A673 (cell line): Measurements from ENCODE around the gene MYLK2.

Source experiments
- EZH2 ChIP-seq: fragments of 200-600 bp; sonication (generic); IDR thresholded peaks from 2 replicates; pipeline ENCODE4 v1.6.1; 2017; ENCODE audit warnings: borderline replicate concordance, low read depth, mild to moderate bottlenecking, mixed read lengths, antibody characterized with exemption, low read length; ENCODE audit not compliant: poor library complexity, severe bottlenecking
- TF ChIP-seq, protein P1 (sequence below): fragments of 300-800, 200-600 bp; sonication (generic); conservative IDR thresholded peaks from 2 replicates; pipeline ENCODE4 v1.5.1; 2017; ENCODE audit warnings: low read depth, mild to moderate bottlenecking, antibody characterized with exemption, low read length, moderate library complexity, mixed read lengths

DNA sequence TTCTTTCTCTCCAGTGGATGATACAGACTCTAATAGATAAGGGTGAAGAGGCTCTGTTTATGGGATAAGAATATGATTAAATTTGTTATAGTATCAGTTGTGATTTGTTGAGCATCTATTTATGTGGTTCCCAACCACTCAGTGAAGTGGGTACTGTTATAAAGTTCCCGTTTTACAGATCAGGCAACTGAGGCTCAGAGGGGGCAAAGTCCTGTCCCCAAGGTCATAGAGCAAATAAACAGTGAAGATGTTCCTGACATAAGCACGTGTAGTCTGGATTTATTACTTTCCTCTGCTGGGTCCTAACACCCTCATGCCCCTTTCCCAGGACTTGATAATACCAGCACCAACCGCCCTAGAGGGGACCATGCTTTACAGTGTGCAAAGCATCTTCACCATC is 47.1 kb downstream of the MYLK2 start:
- TF ChIP-seq, protein P1, sequence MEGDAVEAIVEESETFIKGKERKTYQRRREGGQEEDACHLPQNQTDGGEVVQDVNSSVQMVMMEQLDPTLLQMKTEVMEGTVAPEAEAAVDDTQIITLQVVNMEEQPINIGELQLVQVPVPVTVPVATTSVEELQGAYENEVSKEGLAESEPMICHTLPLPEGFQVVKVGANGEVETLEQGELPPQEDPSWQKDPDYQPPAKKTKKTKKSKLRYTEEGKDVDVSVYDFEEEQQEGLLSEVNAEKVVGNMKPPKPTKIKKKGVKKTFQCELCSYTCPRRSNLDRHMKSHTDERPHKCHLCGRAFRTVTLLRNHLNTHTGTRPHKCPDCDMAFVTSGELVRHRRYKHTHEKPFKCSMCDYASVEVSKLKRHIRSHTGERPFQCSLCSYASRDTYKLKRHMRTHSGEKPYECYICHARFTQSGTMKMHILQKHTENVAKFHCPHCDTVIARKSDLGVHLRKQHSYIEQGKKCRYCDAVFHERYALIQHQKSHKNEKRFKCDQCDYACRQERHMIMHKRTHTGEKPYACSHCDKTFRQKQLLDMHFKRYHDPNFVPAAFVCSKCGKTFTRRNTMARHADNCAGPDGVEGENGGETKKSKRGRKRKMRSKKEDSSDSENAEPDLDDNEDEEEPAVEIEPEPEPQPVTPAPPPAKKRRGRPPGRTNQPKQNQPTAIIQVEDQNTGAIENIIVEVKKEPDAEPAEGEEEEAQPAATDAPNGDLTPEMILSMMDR, result no peak
- TF ChIP-seq EZH2, result no peak
